Measurements from ENCODE around the gene CIRBP. TPM values are rescaled to one million over a fixed set of nuclear protein-coding genes. Genes with fewer than 3 reads are reported as not detected.
A peak's percentile ranks its signal among the peaks of the same experiment; 100 is the strongest.

Gene CIRBP
- total RNA-seq, 2 experiments from 2014 or later = 169 to 224 TPM

DNA sequence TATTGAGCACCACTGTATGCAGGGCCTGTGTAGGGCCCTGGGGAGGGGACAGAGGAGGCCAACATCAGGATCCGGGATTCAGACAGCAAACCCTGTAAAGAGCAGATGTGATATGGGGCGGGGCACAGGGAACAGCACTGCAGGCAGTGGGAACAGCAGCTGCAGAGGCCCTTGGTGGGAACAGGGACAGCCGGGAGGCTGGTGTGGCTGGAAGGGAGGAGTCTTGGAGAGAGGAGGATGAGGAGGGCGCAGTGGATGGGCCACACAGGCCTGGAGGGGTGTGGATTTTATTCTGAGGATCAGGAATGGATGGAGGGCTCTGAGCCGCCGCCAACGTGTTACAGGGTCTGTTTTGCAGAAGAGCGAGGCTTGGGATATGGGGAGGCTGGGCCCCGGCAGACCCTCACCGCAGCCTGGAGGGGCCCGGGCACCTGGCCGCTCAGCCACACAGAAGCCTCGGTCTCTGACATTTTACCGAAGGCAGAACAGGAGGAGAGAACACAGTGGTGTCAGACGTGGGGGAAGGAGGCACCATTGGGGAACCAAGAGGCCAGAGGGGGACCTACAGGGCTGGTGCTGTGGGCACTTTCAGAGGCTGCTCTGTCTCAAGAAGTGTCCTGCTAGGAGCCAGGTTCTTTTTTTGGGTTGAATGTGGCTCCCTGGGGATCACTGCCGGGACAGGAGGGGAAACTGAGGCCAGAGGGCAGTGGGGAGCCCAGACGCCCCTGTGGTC, 23.5 kb downstream of the CIRBP start:
- Mint-ChIP-seq H3K27me3 (peaks cover 18% of the 10 kb centered on the region), H3K4me1 (peaks cover 4% of the 10 kb centered on the region), H3K27ac (no peak overlapping the region), H3K36me3 (ENCODE audit: low read depth) (no peaks in the 10 kb centered on the region), H3K4me3 (no peak overlapping the region), H3K9me3 (no peaks in the 10 kb centered on the region)
- ChIA-PET CTCF (no interaction called here), POLR2A (no interaction called here)
- no peak for DNase-seq

GRCh38 chr19:1293782-1294604, 24.9 kb downstream of the CIRBP start:
- no peaks in the 10 kb centered on the region for H3K36me3 Mint-ChIP-seq (ENCODE audit: low read depth)
- H3K4me3 Mint-ChIP-seq = no peak overlapping the region
- H3K9me3 Mint-ChIP-seq = no peaks in the 10 kb centered on the region

DNA sequence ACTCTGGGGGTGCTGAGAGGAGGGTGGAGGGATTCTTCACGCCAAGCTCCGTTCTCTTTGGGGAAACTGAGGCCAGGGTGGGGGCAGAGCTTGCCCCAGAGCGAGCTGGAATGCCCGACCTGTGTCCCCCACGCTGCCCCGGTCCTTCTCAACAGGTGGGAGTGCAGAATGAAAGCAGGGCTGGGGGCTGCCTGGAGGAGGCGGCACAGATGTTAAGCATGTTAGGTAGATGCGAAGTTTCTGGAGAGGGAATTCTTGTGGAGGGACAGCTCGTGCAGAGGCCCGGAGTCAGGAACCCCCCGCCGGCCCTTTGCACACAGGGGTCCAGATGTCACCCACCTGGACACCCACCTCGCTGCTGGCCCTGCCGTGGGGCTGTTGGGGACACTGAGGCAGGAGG, 25.6 kb downstream of the CIRBP start:
- Mint-ChIP-seq H3K4me1 (peaks cover 4% of the 10 kb centered on the region), H3K27ac (no peak overlapping the region), H3K27me3 (peaks cover 14% of the 10 kb centered on the region), H3K9me3 (no peaks in the 10 kb centered on the region), H3K36me3 (ENCODE audit: low read depth) (no peaks in the 10 kb centered on the region), H3K4me3 (no peak overlapping the region)
- CTCF ChIA-PET = no interaction called here
- DNase-seq = no peak
- POLR2A ChIA-PET = no interaction called here

More at GRCh38 chr19:1293782-1294604, 24.9 kb downstream of the CIRBP start:
- ChIA-PET CTCF (no interaction called here), POLR2A (no interaction called here)
- H3K4me1 Mint-ChIP-seq = peaks cover 4% of the 10 kb centered on the region
- no peak overlapping the region for H3K27ac Mint-ChIP-seq
- peaks cover 14% of the 10 kb centered on the region for H3K27me3 Mint-ChIP-seq
- DNase-seq = no peak

- POLR2A ChIA-PET = no interaction called here
- Mint-ChIP-seq H3K4me1 (peaks cover 4% of the 10 kb centered on the region), H3K9me3 (no peaks in the 10 kb centered on the region), H3K27ac (no peak overlapping the region), H3K36me3 (ENCODE audit: low read depth) (no peaks in the 10 kb centered on the region), H3K4me3 (no peak overlapping the region), H3K27me3 (peaks cover 14% of the 10 kb centered on the region)
- DNase-seq = peak; percentile 32
- CTCF ChIA-PET = no interaction called here
Measured at GRCh38 chr19:1295169-1296012, 26.3 kb downstream of the CIRBP start.

DNA sequence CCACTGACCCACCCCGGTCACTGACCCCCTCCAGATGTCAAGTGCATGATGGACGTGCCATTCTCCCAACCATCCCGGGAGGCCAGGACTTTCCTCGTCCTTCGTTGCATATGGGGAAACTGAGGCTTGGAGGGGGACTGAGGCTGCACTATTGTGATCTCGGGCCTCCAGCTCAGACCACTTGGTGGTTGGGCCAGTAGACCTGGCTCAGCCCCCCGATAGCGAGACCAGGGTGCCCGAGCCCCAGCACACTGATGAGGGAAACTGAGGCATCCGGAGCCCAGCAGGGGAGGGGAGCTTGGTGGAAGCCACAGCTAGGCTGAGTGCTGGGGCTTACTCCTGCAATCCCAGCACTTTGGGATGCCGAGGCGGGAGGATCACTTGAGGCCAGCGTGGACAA, 26.9 kb downstream of the CIRBP start:
- H3K4me1 Mint-ChIP-seq = peaks cover 4% of the 10 kb centered on the region
- CTCF ChIA-PET = no interaction called here

GRCh38 chr19:1296575-1297271, 27.6 kb downstream of the CIRBP start:
- no peak overlapping the region for H3K4me3 Mint-ChIP-seq
- H3K27ac Mint-ChIP-seq = no peak overlapping the region
- peaks cover 14% of the 10 kb centered on the region for H3K27me3 Mint-ChIP-seq
- CTCF ChIA-PET = no interaction called here
- DNase-seq = no peak
- POLR2A ChIA-PET = no interaction called here
- no peaks in the 10 kb centered on the region for H3K36me3 Mint-ChIP-seq (ENCODE audit: low read depth)
- H3K4me1 Mint-ChIP-seq = peaks cover 4% of the 10 kb centered on the region
- H3K9me3 Mint-ChIP-seq = no peaks in the 10 kb centered on the region

More for the DNA sequence above, 26.9 kb downstream of the CIRBP start:
- Mint-ChIP-seq H3K27ac (no peak overlapping the region), H3K36me3 (ENCODE audit: low read depth) (no peaks in the 10 kb centered on the region), H3K9me3 (no peaks in the 10 kb centered on the region), H3K4me3 (no peak overlapping the region), H3K27me3 (peaks cover 14% of the 10 kb centered on the region)
- POLR2A ChIA-PET = no interaction called here
- DNase-seq = no peak

DNA sequence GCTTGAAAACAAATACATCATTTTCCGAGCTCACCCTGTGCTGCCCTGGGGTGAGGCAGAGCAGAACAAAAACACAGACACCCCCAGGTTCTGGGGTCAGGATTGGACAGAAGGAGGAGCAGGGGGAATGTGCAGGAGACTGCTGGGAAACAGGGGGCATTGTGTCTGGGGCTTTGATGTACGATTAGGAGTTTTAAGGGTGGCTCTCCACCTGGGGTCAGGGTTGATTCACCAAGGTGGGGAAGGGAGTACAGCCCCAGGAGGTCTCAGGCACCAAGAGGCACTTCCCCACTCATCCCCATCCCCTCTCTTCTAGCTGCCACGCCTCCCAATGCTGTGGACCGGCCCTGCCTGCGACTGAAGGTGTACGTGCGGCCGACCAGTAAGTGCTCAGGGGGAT, 29.1 kb downstream of the CIRBP start:
- H3K9me3 Mint-ChIP-seq = no peaks in the 10 kb centered on the region
- ChIA-PET POLR2A (no interaction called here), CTCF (interaction anchor here (0.7 kb wide), 1 partner anchor 524 kb away, joined by 3 read pairs; no protein-coding TSS in a partner anchor)
- no peak overlapping the region for H3K4me3 Mint-ChIP-seq
- no peaks in the 10 kb centered on the region for H3K36me3 Mint-ChIP-seq (ENCODE audit: low read depth)
- H3K27ac Mint-ChIP-seq = no peak overlapping the region
- no peak for DNase-seq
- peaks cover 4% of the 10 kb centered on the region for H3K4me1 Mint-ChIP-seq
- H3K27me3 Mint-ChIP-seq = peaks cover 11% of the 10 kb centered on the region

DNA sequence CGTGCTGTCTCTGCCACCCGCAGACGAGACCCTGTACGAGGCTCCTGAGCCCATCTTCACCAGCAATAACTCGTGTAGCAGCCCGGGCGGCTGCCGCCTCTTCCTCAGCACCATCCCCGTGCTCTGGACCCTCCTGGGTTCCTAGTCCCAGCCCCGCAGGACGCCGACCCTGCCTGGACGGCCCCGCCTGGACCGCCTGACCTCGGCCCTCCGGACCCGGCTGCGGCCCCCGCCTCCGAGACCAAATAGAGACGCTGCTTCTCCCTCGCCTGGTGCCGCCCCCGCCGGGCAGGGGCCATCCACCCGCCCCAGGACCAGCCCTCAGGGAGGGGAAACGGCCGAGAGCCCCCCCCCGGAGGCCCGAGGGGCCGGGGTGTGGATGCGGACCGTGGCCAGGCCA, 30.7 kb downstream of the CIRBP start:
- peaks cover 3% of the 10 kb centered on the region for H3K27me3 Mint-ChIP-seq
- peaks cover under 1% of the 10 kb centered on the region for H3K4me1 Mint-ChIP-seq
- H3K27ac Mint-ChIP-seq = no peak overlapping the region
- H3K4me3 Mint-ChIP-seq = no peak overlapping the region
- no peak for DNase-seq
- CTCF ChIA-PET = no interaction called here
- no peaks in the 10 kb centered on the region for H3K9me3 Mint-ChIP-seq
- H3K36me3 Mint-ChIP-seq (ENCODE audit: low read depth) = no peaks in the 10 kb centered on the region
- POLR2A ChIA-PET = no interaction called here

- Mint-ChIP-seq H3K36me3 (ENCODE audit: low read depth) (no peaks in the 10 kb centered on the region), H3K4me3 (no peak overlapping the region)
- POLR2A ChIA-PET = no interaction called here
Measured at GRCh38 chr19:1300744-1301490, 31.8 kb downstream of the CIRBP start.

DNA sequence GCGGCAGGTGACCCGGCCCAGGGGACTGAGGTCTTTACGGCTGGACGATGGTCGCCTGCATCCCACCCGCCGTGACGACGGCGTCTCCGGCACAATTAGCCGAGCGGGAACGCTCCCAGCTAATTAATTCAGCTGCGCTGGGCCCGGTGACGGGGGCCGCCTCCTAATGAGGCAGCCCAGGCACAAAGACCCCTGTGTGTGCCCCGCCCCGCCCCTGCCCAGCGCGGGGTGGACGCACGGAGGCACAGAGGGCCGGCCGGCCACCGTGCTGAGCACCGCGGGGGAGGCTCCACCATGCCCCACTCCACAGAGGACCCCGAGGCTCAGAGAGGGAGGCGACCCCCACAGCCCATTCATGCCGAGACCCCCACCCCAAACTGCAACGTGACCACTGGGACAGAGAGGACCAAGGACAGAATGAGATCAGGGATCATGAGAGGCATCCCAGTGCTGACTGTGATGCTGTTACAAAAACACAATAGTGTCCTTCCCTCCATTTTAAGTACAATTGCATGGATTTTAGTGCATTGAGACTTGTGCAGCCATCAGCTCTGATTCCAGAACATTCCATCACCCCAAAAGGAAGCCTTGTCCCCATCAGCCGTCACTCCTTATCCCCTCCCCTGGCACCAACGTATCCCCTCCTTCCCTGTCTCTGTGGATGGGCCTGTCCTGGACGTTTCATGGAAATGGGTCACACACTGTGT, 33.6 kb downstream of the CIRBP start:
- POLR2A ChIA-PET = no interaction called here
- CTCF ChIA-PET = interaction anchor here (1.2 kb wide), 1 partner anchor 58 kb away, joined by 4 read pairs; no protein-coding TSS in a partner anchor

More at GRCh38 chr19:1300744-1301490, 31.8 kb downstream of the CIRBP start:
- no peak overlapping the region for H3K27ac Mint-ChIP-seq
- H3K9me3 Mint-ChIP-seq = no peaks in the 10 kb centered on the region
- H3K27me3 Mint-ChIP-seq = no peaks in the 10 kb centered on the region
- DNase-seq = no peak
- H3K4me1 Mint-ChIP-seq = no peaks in the 10 kb centered on the region
- CTCF ChIA-PET = no interaction called here

GRCh38 chr19:1304197-1304924, 35.2 kb downstream of the CIRBP start:
- ChIA-PET POLR2A (no interaction called here), CTCF (interaction anchor here (0.6 kb wide), 1 partner anchor 1840 kb away, joined by 3 read pairs; no protein-coding TSS in a partner anchor)

More for the DNA sequence above, 33.6 kb downstream of the CIRBP start:
- H3K4me1 Mint-ChIP-seq = no peaks in the 10 kb centered on the region
- no peaks in the 10 kb centered on the region for H3K36me3 Mint-ChIP-seq (ENCODE audit: low read depth)
- no peaks in the 10 kb centered on the region for H3K9me3 Mint-ChIP-seq
- H3K4me3 Mint-ChIP-seq = no peak overlapping the region
- DNase-seq = no peak
- H3K27me3 Mint-ChIP-seq = no peaks in the 10 kb centered on the region
- no peak overlapping the region for H3K27ac Mint-ChIP-seq

More at GRCh38 chr19:1304197-1304924, 35.2 kb downstream of the CIRBP start:
- no peaks in the 10 kb centered on the region for H3K9me3 Mint-ChIP-seq
- no peaks in the 10 kb centered on the region for H3K4me1 Mint-ChIP-seq
- H3K27me3 Mint-ChIP-seq = no peaks in the 10 kb centered on the region
- H3K27ac Mint-ChIP-seq = no peak overlapping the region
- H3K4me3 Mint-ChIP-seq = no peak overlapping the region
- DNase-seq = no peak
- H3K36me3 Mint-ChIP-seq (ENCODE audit: low read depth) = no peaks in the 10 kb centered on the region

Data from activated CD4-positive, alpha-beta T cell treated with anti-CD3 and anti-CD28 coated beads, Interleukin-2, amount 10 ng/mL, durations not matched to agents 7 days and 5 days (primary cell).